Measurements from ENCODE around the gene LRRC27.

Gene LRRC27

DNA sequence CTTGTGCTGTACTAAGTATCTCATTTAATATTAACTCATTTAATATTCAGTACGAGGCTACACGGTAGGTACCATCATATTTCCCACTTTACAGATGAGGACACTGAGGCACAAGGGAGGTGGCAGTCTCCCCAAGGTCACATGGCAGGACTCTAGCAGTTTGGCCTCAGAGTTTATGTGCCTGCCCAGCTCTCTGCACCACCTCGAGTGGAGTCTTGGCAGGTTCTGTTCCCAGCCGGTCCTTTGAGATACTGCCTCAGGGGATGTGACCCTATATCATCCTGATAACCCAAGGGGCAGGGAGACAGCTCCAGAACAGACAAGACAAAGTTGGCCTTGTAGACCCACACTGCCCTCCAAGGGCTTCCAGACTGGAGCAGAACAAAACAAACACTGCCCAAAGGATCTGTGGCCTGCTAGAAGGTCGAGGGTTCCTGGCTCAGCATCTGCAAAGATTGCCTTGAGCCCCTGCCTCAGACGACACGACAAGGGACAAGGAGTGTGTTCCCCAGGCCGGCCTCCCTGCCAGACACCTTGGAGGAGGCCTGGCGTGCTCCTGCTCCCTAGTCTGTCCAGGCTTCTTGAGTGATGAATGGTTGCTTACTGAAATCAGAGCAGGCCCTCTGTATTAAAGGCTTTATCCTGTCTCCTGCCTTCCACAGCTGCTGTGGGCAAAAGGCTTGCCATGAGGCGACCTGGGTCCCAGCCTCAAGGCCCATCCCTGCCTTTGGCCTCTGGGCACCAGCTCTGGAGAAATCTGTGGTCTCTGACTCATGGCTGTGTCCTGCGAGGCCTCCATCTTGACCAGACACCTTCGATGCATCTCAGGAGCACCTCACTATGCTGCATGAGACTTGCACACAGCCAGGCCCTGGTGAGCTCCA lies 61.1 kb downstream of the LRRC27 start:
- DNase-seq = no peak

DNA sequence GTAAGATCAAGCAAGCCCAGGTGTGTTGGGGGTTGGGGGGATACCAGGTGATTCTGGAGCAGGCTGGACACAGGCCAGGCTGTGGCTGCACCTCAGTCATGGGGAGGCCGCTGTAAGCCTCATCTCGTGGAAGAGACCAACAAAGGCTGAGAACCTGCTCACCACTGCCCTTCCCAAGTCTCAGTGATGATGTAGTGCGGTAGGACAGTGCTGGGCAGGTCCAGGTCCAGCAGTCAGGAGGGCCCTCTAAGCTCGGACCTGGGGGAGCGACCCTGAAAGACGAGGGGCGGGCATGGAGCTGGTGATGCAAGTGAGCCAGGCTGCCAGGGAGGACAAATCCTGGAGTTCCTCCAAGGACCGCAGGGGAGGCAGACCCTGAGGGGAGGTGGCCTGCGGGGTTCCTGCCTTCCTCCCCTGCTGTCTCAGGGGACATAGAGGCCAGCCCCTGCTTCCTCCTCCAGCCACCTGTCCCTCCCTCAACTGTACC lies 61.7 kb downstream of the LRRC27 start:
- DNase-seq = no peak

DNA sequence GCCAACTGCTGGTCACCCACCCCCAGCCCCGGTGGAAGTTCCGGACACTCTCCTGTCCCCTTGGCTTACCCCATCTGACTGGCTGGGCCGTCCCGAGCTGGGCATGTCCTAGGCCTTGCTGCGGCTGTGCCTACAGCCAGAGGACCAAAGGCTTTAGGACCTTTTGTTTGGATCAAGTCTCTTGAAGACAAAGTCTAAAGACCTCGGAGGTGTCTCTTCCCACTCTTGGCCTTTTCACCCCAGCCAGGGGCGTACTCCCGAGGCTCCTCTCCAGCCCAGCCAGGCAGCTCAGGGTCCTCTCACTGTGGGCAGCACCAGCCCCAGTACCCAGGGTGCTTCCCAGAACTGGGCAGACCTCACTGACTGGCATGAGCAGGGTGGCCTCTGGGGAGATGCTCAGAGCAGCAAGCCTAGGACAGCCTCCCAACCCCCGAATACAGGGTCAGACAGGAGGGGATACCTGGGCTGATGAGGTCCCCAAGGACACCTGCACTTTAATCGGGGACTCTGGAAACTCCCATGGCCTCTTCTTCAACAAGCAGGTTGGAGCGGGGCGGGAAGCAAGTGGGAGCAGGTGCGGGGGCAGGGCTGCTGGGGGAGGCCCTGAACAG lies 62.3 kb downstream of the LRRC27 start:
- DNase-seq = no peak

DNA sequence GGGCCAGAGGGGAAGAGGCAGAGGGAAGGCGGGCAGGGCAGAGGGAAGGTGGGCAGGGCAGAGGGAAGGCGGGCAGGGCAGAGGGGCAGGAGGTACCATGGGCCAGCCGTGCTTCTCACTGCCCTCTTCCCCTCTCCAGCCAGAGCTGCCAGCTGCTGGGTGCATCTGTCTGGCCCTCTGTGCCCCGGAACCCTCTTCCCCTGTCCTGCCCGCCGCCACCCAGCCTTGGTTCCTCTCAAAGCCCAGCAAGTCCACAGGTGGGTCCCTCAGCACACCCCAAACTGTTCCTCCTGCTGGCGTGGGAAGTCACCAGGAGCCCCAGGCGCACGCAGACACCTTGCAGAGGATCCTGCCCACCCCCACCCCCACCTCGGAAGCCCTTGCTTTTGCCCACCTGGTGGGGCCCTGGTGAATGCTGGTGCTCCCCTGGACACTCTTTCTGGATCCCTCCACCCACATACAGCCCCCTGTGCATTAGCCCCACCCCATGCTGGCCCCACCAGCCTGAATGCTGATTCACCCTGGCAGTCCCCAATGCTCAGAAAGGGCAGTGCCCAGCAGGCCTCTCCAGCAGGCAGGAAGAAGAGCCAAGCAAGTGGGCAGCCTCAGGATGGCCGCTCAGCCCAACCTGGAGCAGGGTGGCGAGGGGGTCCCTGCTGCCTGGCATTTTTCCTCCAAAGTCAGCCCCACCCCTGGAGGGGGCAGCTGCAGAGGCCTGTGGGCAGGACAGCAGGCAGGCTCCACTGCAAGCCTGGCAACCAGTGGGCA lies 63.1 kb downstream of the LRRC27 start:
- DNase-seq = no peak

DNA sequence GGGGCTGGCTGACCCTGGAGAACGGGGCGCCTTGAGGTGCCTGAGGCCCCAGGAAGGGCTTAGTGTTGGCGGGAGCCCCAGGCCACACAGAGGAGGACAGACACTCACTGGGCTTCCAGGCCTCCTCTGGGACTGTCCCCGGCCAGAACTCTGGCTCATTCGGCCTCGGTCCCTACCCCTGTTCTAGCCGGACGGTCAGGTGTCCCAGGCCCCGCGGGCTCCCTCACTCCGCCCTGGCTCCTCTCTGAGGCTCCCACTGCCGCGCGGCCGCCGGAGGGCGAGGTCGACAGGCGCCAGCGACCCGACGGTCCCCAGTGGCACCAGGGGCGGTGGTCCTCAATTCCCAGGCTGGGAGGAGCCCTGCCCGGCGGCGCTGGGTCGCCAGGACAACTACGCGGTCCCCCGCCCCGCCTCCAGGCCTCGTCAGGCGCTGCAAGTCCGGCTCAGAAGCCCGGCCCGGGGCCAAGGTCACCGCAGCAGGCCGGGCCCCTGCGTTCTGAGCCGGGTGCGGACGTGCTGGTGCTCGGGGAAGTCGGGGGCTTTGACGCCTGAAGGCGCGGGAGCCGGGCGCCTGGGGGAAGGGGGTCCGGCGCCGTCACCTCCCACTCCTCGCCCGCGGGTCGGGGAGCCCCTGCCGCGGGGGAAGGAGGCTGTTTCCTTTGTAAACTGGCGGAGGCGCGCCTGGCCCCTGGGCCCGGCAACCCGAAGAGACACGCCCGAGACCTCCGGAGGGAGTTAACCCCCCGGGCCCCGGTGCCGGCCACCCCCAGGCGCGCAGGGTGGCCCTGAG lies 63.9 kb downstream of the LRRC27 start:
- DNase-seq = no peak

DNA sequence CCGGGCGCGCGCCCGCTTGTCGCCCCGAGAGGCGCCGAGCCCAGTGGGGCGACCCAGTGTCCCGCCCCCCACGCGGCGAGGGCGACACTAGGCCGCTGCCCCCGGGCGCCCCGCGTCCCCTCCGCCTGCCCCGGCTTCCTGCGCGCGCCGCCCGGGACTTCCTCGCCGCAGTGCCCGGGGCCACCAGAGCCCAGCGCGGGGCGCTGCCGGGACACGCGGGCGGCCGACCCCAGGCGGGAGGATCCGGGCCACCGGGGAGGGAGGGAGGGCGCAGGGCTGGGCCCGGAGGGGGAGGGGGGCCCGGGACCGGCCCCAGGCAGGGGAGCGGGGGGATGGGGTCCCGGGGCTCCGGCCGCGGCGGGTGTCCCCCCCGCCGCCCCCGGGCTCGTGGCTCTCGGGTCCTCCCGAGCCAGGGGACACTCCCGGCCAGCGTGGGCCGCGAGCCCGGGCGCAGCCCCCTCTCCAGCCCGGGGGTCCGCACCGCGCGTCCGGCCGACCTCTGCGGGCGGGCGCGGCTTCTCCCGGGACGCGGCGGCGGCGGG lies 64.6 kb downstream of the LRRC27 start:
- DNase-seq = peak; percentile 79

DNA sequence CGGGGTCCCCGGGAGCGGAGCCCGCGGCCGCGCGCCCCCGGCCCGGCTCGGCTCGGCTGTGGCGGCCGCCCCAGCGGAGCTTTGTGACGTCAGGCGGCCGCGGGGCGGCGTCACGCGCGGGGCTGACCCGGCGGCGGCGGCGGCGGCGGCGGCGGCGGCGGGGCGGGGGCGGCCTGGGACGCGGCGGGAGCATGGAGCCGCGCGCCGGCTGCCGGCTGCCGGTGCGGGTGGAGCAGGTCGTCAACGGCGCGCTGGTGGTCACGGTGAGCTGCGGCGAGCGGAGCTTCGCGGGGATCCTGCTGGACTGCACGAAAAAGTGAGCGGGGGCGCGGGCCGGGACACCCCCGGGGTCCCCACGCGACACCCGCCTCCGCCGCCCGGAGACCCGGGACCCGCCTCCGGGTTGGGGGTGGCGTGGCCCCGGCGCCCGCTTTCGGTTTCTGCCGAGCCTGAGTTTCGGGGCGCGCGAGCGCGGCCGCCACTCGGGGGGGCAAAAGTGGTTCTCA lies 65.1 kb downstream of the LRRC27 start, which contains the start of gene PWWP2B:
Gene PWWP2B (plus strand): TSS at position 165 of the 506 bp plus-strand sequence. CDS start 27 bp downstream, at position 192.
- DNase-seq = peak; percentile 72

DNA sequence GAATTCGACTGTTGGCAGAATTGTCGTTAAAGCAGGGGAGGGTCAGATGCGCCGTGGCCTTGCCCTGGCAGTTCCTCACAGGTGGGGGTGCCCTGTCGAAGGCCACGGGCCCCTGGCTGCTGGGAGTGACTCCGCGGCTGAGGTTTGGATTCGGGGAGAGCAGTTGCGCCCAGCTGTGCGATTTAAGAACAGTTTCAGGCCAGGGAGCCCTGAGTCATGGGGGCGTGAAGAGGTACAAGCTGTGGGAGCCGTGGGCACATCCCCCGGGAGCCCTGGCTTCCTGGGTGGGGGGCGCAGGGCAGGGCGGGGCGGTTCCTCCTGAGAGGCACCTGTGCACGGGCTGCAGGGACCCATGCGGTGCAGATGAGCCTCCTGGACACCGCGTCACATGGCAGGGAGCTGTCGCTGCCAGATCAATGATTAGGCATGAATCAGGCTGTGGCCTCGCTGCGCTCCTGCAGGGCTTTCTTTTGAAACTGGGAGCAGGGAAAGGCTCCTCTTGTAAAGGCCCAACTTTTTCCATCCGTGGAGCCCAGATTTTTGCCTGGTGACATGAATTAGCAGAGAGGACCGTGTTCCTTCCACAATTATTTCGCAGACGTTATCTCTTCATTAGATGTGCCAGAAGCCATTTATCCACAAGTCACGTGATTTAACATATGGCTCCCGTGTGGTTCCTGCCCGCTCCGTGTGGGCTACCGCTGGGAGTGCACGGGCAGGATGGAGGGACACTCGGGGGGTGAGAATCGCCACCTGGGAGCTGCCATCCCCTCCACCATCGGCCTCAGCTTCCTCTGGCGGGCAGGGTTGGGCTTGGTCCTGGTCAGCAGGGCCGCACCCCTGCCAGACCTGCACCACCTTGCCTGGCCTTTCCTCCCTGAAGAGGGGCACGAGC lies 65.9 kb downstream of the LRRC27 start:
- peak; percentile 29 for DNase-seq

DNA sequence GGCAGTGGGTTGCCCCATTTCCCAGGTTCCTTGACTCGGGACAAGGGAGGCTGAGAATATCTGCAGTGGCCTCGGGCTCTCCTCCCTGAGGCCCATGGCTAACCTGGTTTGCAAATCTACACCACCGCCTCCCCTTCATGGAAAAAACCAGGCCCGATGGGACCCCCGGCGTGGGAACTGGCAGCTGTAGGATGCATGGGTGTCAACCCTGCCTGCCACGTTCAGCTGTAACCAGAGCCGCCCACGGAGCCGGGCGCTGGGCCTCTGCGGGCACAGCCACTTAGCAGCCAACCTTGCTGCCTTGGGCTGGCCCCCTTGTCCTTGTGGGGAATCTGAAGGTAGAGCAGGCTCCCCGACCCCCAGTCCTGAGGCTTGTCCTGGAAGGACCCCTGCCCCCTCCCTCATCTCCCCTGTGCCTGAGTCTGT lies 66.6 kb downstream of the LRRC27 start:
- DNase-seq = no peak

DNA sequence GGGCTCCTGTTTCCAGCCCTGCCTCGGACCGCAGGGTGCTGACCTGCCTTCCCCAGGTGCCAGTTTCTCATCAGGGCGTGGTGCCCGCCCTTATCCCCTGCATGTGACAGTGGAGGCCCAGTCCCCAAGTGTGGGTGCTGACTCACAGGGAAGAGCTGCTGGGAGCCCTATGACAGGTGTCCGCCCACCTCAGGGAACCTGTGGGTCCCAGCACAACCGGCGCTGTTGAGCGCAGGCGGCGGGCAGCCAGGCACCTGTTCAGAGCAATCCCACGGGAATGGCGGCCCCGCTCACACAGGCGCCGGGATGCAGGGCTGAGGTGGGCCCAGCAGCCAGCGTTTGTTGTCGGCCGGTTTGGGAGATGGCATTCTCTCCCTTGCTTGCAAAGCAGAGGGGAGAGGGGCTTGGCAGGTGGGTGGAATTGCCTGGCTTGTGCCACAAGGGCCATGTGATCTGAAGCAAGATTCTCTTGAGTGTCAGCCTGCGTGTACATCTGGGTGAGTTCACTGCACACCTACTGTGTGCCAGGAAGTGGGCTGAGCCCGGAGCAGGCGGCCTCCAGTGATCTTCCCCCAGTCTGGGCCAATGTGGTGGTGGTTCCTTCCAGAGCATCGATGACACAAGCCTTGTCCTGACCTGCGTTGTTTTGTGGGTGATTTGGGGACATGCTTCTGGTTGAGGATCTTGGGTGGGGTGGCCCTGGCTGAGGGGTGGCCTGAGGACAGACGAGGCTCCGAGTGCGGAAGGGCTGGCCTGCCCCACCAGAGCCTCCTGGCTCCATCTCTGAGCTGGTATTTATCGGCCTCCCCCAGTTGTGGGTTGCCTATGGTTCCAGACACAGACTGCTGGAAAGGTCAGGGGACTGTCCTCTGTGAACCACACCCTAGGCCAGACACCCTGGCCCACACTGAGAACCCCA lies 67.4 kb downstream of the LRRC27 start:
- DNase-seq = no peak

DNA sequence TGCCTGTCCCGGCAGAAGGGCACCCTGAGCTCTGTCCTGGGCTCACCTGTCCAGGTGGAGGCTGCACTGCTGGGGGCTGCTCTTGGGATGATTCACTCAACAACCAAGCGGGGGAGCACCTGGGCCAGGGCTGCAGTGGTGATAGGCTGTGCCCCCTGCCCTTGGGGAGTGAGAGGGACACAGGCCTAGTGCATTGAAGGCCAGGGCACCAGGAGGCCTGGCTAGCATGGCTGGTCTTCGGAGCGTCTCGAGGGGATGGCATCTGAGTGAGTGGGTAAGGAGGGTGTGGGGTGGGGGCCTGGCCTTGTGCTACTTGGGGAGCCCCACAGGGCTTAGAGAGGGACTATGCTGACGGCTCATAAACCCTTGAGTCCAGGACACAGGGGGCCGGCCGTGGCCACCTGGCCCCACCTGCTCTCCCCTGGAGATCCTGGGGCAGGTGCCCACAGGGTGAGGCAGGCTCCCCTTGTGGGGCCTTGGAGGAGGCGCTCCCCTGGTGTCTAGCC lies 68.1 kb downstream of the LRRC27 start:
- no peak for DNase-seq

DNA sequence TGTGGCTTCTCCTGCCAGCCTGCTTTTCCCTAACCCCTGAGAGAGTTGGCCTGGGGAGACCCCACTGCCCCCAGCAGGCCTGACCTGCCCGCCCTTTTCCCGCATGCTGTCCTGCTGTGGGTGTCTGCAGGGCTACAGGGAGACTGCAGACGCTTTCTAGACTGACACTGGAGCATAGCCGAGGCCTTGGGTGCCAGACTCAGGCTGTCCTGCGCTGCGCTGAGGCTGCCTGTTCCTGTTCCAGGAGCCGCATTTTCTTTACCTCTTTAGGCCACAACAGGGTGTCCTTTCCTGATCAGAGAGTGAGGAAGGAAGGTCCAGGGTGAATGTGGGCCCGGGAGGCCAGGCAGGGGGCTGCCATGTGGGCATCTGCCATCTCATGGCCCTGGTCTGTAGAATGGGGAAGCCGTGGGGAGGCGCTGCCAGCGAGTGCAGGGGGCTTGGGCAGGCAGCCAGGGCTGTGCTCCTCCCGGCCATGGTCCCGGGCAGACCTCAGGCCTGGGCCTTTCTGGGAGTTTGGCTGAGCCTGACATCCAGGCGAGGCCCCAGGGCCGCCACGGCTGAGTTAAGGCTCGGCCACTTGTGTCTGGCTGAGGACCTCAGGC lies 68.7 kb downstream of the LRRC27 start:
- no peak for DNase-seq

DNA sequence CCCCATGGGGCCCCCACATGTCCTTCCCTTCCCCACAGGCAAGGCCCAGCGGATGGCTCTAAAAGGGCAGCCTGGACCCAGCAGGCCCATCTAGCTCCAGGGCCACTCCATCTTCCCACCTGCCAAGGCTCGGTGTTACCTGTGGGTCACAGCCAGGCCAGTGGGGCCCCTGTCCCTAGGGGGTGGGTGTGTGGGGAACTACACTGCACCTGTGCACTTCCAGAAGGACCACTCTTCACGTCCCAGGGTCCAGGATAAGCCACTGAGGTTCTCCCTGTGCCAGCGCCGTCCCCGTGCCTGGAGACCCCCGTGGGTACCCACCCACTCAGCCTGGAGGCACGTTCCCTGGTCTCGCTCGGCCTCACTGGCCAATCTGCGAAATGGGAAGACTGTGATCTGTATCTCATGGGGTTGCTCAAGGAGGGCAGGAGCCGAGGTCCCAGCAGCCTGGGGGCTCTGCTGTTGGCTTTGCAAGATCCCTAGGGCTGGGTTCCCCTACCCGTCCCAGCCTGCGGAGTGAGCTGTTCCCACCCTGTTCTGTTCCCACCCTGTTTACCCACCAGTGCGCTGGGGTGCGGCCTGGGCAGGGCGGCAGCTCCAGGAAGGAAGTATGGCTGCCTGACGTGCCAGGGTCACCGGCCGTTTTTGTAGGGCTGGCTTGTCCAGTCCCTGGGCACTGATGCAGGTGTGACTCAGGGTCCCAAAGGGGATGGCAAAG lies 69.6 kb downstream of the LRRC27 start:
- DNase-seq = no peak

DNA sequence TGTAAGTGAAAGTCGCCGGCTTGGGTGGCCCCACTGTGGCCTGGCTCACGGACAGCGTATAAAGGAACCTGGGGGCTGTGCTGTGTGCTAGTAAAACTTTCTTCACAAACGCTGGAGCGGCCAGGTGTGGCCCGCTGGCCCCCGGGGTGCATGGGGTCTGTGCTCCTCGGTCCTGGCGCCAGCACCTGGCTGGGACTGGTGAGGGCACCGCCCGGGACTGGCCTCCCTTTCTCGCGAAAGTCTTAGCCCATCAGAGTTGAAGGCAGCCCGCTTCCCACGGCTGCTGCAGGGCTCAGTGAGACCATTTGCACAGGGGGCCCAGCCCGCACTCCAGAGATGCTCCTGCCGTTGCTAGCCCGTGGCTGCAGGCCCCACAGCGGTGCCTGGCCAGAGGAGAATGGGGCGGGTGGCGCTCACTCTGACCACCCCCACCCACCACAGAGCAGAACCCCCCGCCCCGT lies 70.8 kb downstream of the LRRC27 start:
- DNase-seq = no peak

DNA sequence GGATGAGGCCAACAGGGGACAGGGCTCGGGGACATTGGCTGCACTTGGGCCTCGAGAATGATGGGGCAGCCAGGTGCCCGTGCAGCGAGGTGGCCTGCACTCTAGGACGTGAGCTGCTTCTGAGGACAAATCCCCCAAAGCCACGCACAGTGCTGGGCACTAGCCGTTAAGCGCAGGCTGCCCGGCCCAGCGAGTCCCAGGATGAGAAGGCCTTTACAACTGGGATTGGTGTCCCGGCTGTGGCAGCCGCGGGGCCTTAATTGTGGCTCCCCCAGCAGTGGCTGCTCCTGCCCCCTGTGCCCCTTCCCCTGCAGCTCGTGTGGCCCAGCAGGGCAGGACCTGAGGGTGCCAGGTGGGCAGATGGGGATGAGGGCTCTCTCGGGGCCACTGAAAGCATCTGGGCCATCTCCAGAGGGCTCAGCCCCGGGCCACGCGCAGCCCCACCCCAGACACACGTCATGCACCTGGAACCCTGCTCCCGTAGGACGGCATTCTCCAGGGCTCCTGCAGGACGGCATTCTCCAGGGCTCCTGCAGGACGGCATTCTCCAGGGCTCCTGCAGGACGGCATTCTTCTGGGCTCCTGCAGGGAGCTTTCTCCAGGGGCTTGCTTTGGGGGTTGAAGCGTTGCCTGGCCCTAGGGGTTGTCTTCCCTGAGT lies 71.6 kb downstream of the LRRC27 start:
- no peak for DNase-seq

DNA sequence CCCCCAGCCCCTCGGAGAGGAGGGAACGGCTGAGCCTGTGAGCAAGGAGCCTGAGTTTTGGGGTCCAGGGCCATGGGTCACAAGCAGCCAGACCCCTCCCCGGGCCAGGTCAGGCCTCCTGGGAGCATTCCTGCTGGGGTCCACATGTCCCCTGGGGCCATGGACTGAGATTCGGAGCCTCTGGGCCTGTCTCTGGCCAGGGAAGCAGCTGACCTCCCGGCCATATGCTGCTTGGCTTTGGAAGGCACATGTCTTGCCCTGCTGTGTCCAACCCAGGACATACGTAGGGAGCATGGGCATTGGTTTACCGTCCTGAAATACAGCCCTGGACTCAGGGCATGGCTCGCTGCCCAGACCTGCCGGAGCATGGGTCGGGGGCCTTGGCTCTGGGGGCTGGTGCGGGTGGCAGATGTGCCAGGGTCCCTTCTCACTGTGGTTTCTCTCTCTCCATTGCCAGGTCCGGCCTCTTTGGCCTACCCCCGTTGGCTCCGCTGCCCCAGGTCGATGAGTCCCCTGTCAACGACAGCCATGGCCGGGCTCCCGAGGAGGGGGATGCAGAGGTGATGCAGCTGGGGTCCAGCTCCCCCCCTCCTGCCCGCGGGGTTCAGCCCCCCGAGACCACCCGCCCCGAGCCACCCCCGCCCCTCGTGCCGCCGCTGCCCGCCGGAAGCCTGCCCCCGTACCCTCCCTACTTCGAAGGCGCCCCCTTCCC lies 72.3 kb downstream of the LRRC27 start:
- DNase-seq = no peak

DNA sequence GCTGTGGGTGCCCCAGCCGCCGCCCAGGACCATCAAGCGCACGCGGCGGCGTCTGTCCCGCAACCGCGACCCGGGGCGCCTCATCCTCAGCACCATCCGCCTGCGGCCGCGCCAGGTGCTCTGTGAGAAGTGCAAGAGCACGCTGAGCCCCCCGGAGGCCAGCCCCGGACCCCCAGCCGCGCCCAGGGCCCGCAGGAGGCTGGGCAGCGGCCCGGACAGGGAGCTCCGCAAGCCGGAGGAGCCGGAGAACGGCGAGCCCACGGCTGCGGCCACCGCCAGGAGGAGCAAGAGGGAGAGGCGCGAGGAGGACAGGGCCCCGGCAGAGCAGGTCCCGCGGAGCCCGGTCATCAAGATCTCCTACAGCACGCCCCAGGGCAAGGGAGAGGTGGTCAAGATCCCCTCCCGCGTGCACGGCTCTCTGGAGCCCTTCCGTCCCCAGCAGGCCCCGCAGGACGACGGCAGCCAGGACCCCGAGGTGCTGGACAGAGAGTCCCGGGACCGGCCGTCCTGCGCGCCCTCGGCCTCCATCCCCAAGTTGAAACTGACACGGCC lies 73.0 kb downstream of the LRRC27 start:
- no peak for DNase-seq

Data from CD4-positive, alpha-beta T cell treated with Interleukin-21 for 1 hour (primary cell).